Adrenal gland (tissue), 5 donors: Measurements from ENCODE around the gene TEX54.

Source experiments
- POLR2A ChIP-seq, 2 donors: fragments of 450-650 bp; IDR thresholded peaks; one replicate each; pipeline ENCODE4 v1.6.1; 2017; ENCODE audit warnings: antibody characterized with exemption in 2 of 2, mild to moderate bottlenecking in 2 of 2, moderate library complexity in 1 of 2
- TF ChIP-seq, protein P1 (sequence below), 6 experiments: fragments of 450-650 bp in 4 of 6; fragments of 200-600 bp in 2 of 6; sonication (generic) in 1 of 6; IDR thresholded peaks; 1 replicate in 5 of 6; 2 replicates in 1 of 6; pipeline versions ENCODE4 v1.5.1 to v1.8.0; 2016 to 2021; ENCODE audit warnings: antibody characterized with exemption in 6 of 6, mild to moderate bottlenecking in 2 of 6, moderate library complexity in 1 of 6
- donor health status: DM: no; HTN: no; CAD: no.

DNA sequence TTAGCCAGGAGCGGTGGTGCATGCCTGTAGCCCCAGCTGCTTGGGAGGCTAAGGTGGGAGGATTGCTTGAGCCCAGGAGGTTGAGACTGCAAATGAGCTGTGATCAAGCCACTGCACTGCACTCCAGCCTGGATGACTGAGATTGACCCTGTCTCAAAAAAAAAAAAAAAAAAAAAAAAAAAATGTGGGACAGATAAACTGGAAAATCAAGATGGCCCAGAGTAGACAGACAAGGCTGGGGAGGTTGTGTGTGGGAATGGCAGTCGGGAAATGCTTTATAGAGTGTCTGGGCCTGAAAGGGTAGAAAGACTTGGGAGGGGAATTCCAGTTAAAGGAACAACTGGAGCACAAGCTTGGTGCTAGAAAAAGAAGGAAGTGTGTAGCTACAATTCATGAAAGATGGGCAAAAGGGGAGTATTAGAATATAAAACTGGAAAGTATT is 24.9 kb upstream of the TEX54 start:
- TF ChIP-seq, protein P1, sequence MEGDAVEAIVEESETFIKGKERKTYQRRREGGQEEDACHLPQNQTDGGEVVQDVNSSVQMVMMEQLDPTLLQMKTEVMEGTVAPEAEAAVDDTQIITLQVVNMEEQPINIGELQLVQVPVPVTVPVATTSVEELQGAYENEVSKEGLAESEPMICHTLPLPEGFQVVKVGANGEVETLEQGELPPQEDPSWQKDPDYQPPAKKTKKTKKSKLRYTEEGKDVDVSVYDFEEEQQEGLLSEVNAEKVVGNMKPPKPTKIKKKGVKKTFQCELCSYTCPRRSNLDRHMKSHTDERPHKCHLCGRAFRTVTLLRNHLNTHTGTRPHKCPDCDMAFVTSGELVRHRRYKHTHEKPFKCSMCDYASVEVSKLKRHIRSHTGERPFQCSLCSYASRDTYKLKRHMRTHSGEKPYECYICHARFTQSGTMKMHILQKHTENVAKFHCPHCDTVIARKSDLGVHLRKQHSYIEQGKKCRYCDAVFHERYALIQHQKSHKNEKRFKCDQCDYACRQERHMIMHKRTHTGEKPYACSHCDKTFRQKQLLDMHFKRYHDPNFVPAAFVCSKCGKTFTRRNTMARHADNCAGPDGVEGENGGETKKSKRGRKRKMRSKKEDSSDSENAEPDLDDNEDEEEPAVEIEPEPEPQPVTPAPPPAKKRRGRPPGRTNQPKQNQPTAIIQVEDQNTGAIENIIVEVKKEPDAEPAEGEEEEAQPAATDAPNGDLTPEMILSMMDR (IDR thresholded peaks at IDR 0.05) = no peak
- no peak for TF ChIP-seq POLR2A (IDR thresholded peaks at IDR 0.05)
